Epithelial cell of proximal tubule (primary cell): ENCODE results near the gene KIZ. TPM values are rescaled to one million over a fixed set of nuclear protein-coding genes. Genes with fewer than 3 reads are reported as not detected.
"Not testable (repeated sequence)": the region's sequence is repeated elsewhere in the genome, so short reads cannot be mapped to it uniquely, and the experiment has no call there.

Experiments used
- DNase-seq: peaks from one replicate; pipeline ENCODE4 v3.0.0-alpha.2; 2011; ENCODE audit warnings: low read depth
- H3K4me3 ChIP-seq: 2 replicates; pipeline ENCODE4 v1.5.1; 2011; ENCODE audit warnings: low read depth, mild to moderate bottlenecking, low read length
- total RNA-seq: library from RNA; depleted of rRNA; stranded (reverse); fragments of >200 nt; gene quantifications from 2 replicates; pipeline ENCODE4 v1.2.3, GENCODE V29; 2015
- TF ChIP-seq, protein P1 (sequence below): conservative IDR thresholded peaks from 2 replicates; pipeline ENCODE4 v1.5.1; 2012; ENCODE audit warnings: low read depth, mild to moderate bottlenecking, low read length

Gene KIZ
- total RNA-seq, 1 donor from 2014 or later: 4.7 TPM

DNA sequence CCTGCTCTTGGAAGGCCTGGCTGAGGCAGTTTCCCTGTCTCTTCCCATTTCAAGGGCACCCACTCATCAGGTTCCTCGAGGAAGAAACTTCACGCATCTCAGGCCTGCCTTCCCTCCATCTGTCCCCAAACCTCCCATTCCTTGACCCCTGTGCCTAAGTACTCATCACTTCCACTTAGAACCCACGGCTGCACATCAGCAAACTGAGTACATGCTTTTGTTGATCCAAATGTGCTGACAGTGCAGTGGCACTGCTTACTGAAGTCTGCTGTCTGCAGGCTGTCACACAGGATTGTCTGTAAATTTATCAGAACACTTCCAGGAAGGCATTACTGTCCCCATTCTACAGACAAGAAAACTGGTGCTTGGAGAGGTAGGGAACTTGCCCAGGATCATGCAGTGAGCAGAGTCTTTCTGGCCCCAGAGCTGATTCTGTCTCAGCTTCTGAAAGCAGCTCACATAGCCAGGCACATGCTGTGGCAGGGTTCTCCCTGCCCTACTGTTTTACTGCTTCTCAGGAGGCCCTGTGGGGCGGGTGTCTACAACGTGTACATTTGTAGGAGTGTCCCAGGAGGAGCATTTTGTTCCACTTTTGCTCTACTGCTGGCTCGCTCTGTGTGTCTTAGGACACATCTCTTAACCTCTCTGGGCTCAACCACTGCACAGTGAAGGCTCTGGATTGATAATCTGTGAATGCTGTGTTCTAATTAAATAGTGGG, 113.1 kb downstream of the KIZ start:
- TF ChIP-seq, protein P1, sequence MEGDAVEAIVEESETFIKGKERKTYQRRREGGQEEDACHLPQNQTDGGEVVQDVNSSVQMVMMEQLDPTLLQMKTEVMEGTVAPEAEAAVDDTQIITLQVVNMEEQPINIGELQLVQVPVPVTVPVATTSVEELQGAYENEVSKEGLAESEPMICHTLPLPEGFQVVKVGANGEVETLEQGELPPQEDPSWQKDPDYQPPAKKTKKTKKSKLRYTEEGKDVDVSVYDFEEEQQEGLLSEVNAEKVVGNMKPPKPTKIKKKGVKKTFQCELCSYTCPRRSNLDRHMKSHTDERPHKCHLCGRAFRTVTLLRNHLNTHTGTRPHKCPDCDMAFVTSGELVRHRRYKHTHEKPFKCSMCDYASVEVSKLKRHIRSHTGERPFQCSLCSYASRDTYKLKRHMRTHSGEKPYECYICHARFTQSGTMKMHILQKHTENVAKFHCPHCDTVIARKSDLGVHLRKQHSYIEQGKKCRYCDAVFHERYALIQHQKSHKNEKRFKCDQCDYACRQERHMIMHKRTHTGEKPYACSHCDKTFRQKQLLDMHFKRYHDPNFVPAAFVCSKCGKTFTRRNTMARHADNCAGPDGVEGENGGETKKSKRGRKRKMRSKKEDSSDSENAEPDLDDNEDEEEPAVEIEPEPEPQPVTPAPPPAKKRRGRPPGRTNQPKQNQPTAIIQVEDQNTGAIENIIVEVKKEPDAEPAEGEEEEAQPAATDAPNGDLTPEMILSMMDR: no peak
- DNase-seq: no peak
- H3K4me3 ChIP-seq: no peak overlapping the region

DNA sequence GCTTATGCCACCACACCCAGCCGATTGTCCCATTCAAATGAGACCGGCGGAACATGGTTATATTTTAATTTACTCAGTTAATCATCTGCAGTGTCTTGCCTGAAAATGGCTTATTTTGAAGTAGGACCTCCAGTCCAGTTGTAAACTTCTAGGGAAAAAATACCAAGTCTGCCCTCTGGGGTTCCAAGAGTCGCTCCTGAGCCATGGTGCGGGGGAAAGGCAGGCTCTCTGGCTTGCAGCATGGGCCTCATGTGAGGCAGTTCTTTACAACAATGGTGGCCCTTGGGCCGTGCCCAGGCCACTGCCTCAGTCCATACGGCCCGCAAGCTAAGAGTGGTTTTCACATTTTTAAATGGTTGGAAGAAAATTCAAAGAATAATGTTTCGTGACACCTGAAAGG, 114.5 kb downstream of the KIZ start:
- TF ChIP-seq, protein P1: peak; percentile 29

GRCh38 chr20:21241406-21241805, 115.5 kb downstream of the KIZ start:
- DNase-seq: no peak
- TF ChIP-seq, protein P1: no peak
- H3K4me3 ChIP-seq: no peak overlapping the region

More for the DNA sequence above, 114.5 kb downstream of the KIZ start:
- no peak overlapping the region for H3K4me3 ChIP-seq
- DNase-seq: no peak

DNA sequence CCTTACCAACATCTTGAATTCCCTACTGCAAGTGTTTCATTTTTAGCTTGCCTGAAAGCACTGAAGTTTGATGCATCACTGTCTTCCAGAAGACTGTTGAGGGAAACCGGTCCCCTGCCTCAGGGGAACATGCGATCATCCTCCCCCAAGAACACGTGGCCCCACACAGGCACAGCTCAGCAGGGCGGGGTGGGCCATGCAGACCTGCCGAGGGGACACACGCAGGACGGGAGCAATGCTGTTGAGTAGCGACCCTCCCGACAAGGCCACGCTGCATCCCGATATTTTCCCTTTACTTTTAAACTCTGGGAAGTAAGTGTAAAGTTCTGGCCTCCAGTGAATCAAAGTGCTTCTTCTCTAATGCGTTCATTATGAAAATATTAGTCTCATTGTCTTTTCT, 117.9 kb downstream of the KIZ start:
- no peak overlapping the region for H3K4me3 ChIP-seq
- TF ChIP-seq, protein P1: no peak

GRCh38 chr20:21244808-21245207, 118.9 kb downstream of the KIZ start:
- H3K4me3 ChIP-seq: no peak overlapping the region
- TF ChIP-seq, protein P1: no peak
- no peak for DNase-seq

More for the DNA sequence above, 117.9 kb downstream of the KIZ start:
- DNase-seq: no peak

DNA sequence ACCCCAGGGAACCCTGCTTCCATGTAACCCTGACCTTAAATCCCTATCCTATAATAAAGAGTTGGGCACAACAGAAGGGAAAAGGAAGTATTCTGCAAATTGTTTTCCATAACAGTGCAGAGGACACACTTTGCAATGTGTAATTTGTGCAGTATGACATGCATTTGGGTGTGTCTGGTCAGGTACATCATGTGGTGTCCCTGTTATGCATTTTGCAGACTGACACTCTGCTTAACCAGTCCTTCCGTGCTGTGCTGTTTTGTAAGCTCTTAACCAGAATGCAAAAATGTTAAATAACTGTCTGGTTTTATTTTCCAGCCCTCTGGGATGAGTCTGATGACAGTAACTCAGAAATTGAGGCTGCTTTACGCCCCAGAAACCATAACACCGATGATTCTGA, 120.3 kb downstream of the KIZ start:
- TF ChIP-seq, protein P1: no peak
- no peak overlapping the region for H3K4me3 ChIP-seq
- DNase-seq: no peak

DNA sequence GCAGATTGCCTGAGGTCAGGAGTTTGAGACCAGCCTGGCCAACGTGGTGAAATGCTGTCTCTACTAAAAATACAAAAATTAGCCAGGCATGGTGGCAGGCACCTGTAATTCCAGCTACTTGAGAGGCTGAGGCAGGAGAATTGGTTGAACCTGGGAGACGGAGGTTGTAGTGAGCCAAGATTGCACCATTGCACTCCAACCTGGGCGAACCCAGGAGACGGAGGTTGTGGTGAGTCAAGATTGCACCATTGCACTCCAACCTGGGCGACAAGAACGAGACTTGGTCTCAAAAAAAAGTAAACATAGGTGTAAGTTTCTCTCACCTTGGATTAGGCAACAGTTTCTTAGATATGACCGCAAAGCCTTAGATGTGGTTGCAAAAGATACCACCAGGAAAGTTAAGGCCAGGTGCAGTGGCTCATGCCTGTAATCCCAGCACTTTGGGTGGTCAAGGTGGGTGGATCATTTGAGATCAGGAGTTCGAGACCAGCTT, 121.8 kb downstream of the KIZ start:
- DNase-seq, H3K4me3 ChIP-seq: not testable (repeated sequence)
